IPS-20b (cell line): Measurements from ENCODE around the gene COQ9.

Experiments used
- H3K27ac ChIP-seq: one replicate; pipeline ENCODE4 v1.5.1; 2013; ENCODE audit warnings: low read length
- H3K27me3 ChIP-seq: 2 replicates; pipeline ENCODE4 v1.6.1; 2013; ENCODE audit warnings: mild to moderate bottlenecking, low read length, inconsistent platforms; ENCODE audit not compliant: insufficient read depth
- H3K36me3 ChIP-seq: 2 replicates; pipeline ENCODE4 v1.6.1; 2013; ENCODE audit warnings: low read depth, mild to moderate bottlenecking, inconsistent platforms, low read length, moderate library complexity; ENCODE audit not compliant: insufficient read depth
- H3K4me1 ChIP-seq: 2 replicates; pipeline ENCODE4 v1.6.1; 2013; ENCODE audit warnings: mild to moderate bottlenecking, control low read depth, inconsistent platforms, low read length, moderate library complexity; ENCODE audit not compliant: insufficient read depth
- H3K4me3 ChIP-seq: 2 replicates; pipeline ENCODE4 v1.5.1; 2013; ENCODE audit warnings: mild to moderate bottlenecking, low read length, inconsistent platforms
- H3K9ac ChIP-seq: 2 replicates; pipeline ENCODE4 v1.6.1; 2013; ENCODE audit warnings: low read depth, mild to moderate bottlenecking, inconsistent platforms, low read length, moderate library complexity
- H3K9me3 ChIP-seq: 2 replicates; pipeline ENCODE4 v1.6.1; 2013; ENCODE audit warnings: mild to moderate bottlenecking, low read depth, low read length, inconsistent platforms; ENCODE audit not compliant: insufficient read depth

The COQ9 gene

DNA sequence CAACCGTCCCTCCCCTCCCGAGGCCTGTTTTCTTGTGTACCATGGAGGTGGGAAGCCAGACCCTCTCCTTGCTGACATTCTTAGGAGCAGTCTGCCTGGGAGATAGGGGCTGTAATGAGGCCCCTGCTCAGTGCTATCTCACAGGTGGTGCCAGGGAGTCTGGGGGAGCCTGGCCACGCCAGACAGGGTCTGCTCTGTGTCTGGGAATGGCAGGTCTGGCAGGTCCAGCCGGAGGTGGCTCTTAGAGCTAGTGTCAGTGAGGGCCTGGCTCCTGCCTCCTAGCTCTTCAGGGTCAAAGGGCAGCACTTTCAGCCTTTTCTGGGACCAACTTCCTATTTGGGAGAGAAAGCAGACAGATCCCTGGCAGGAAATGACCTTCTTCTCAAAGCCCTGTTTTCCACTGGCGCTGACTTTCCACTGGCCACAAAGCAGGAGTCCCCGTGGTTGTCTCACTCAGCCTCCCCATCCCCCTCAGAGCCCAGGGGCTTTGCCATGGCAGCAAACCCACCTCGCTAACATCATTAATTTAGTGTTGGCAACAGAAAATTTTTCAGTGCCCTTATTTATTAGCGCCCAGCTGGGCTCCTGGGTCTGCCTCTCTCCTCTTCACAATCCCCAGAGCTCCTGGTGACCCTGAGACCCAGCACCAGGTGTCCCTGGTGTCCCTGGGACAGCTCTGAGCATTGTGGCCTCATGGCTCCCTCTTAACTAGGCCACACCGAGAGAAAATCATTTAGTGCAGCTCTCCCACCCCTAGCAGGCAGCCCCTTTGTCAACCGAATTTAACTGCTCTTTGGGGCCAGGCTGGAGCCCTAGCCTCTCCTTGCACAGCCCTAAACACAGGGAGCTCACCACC lies 63.0 kb downstream of the COQ9 start:
- no peak overlapping the region for H3K27ac ChIP-seq
- H3K36me3 ChIP-seq, result peaks cover 9% of the 10 kb centered on the region; the same call in 1 of the 2 replicates

More for the DNA sequence above, 63.0 kb downstream of the COQ9 start:
- H3K4me3 ChIP-seq, result no peak overlapping the region
- no peaks in the 10 kb centered on the region for H3K4me1 ChIP-seq
- H3K9me3 ChIP-seq, result no peaks in the 10 kb centered on the region
- no peak overlapping the region for H3K9ac ChIP-seq
- no peaks in the 10 kb centered on the region for H3K27me3 ChIP-seq
